Prostate gland (tissue), 2 donors: ENCODE measurements around the gene RDH16.

ENCODE experiments used
- CTCF ChIP-seq, 4 experiments: fragments of 200-600 bp in 2 of 4; fragments of 450-650 bp in 2 of 4; sonication (generic) in 2 of 4; IDR thresholded peaks; 1 replicate in 3 of 4; 2 replicates in 1 of 4; pipeline ENCODE4 v1.5.1; 2016 to 2019; ENCODE audit warnings: antibody characterized with exemption in 4 of 4, mild to moderate bottlenecking in 2 of 4, moderate library complexity in 2 of 4
- POLR2A ChIP-seq: fragments of 450-650 bp; IDR thresholded peaks from one replicate; pipeline ENCODE4 v1.6.1; 2016; ENCODE audit warnings: antibody characterized with exemption, mild to moderate bottlenecking

DNA sequence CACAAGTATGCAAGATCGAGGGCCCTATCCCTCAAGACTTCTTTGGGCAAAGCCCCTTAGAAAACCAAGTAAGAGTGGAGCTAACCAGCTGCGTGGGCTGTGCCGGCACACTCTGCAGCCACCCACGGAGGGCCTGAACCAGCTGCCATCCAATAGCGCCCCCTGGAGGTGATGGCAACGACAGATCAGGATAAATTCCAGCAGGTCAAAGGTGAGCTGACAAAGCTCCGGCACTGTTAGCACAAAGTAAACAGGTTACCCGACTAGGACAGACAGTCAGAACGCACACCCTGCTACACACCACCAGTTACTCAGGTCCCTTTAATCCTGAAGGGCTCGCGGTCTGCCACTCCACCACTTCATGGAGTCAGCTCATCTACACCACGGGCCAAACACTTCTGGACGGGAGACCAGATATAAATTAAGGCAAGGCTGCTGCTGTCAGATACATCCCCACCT, 44.1 kb upstream of the RDH16 start:
- peak; percentile 30 to 81 (median 73) for TF ChIP-seq CTCF (IDR thresholded peaks at IDR 0.05)
- no peak for TF ChIP-seq POLR2A
